ENCODE measurements around the gene CEP295NL.
A peak's percentile ranks its signal among the peaks of the same experiment; 100 is the strongest.

The CEP295NL gene

GRCh38 chr17:78864117-78864516 is 38.9 kb downstream of the CEP295NL start:
- DNase-seq (ENCODE audit: low spot score) = no peak

GRCh38 chr17:78862073-78863023 is 40.7 kb downstream of the CEP295NL start:
- DNase-seq (ENCODE audit: low spot score) = peak; percentile 94

- no peak for DNase-seq (ENCODE audit: low spot score)
Observed at GRCh38 chr17:78861229-78861628, 41.8 kb downstream of the CEP295NL start.

- no peak for DNase-seq (ENCODE audit: low spot score)
Observed at GRCh38 chr17:78859051-78859450, 44.0 kb downstream of the CEP295NL start.

GRCh38 chr17:78857266-78857665 is 45.7 kb downstream of the CEP295NL start:
- DNase-seq (ENCODE audit: low spot score) = no peak

GRCh38 chr17:78855561-78856165 is 47.3 kb downstream of the CEP295NL start:
- DNase-seq (ENCODE audit: low spot score) = no peak

- DNase-seq (ENCODE audit: low spot score) = no peak
Observed at GRCh38 chr17:78854508-78854907, 48.5 kb downstream of the CEP295NL start.

GRCh38 chr17:78853926-78854394 is 49.0 kb downstream of the CEP295NL start:
- DNase-seq (ENCODE audit: low spot score) = no peak

GRCh38 chr17:78852709-78853121 is 50.3 kb downstream of the CEP295NL start:
- no peak for DNase-seq (ENCODE audit: low spot score)

GRCh38 chr17:78849026-78849425 is 54.0 kb downstream of the CEP295NL start:
- DNase-seq (ENCODE audit: low spot score) = no peak

GRCh38 chr17:78847052-78847451 is 55.9 kb downstream of the CEP295NL start:
- no peak for DNase-seq (ENCODE audit: low spot score)

GRCh38 chr17:78844301-78845005 is 58.5 kb downstream of the CEP295NL start:
- DNase-seq (ENCODE audit: low spot score) = no peak

GRCh38 chr17:78842881-78843565 is 60.0 kb downstream of the CEP295NL start:
- peak; percentile 75 for DNase-seq (ENCODE audit: low spot score)

GRCh38 chr17:78840780-78841611 is 62.0 kb downstream of the CEP295NL start, which contains the start of gene USP36:
Gene USP36, minus strand, starts transcription at chr17:78840814. Its CDS starts 4,451 bp downstream, at chr17:78836363.
- DNase-seq (ENCODE audit: low spot score) = peak; percentile 98
